Retinal pigment epithelial cell (primary cell): ENCODE data around the gene ASAP3.

Experiments used
- DNase-seq: peaks from one replicate; pipeline ENCODE4 v3.0.0-alpha.2; 2010; ENCODE audit warnings: low read depth
- H3K4me3 ChIP-seq: 2 replicates; pipeline ENCODE4 v1.5.1; 2011; ENCODE audit warnings: mild to moderate bottlenecking, low read length, control low read depth, moderate library complexity
- CTCF ChIP-seq: conservative IDR thresholded peaks from 2 replicates; pipeline ENCODE4 v1.5.1; 2011; ENCODE audit warnings: low read depth, low read length, control low read depth, inconsistent platforms

ASAP3 gene

GRCh38 chr1:23524716-23525401 is 40.9 kb upstream of the ASAP3 start:
- no peak for DNase-seq
- no peak overlapping the region for H3K4me3 ChIP-seq
- TF ChIP-seq CTCF: no peak

- TF ChIP-seq CTCF: no peak
- H3K4me3 ChIP-seq: no peak overlapping the region
Observed at GRCh38 chr1:23524163-23524562, 40.2 kb upstream of the ASAP3 start.

GRCh38 chr1:23522244-23522982 is 38.4 kb upstream of the ASAP3 start:
- DNase-seq: no peak
- no peak for TF ChIP-seq CTCF
- no peak overlapping the region for H3K4me3 ChIP-seq

More at GRCh38 chr1:23524163-23524562, 40.2 kb upstream of the ASAP3 start:
- DNase-seq: no peak

- no peak for DNase-seq
- TF ChIP-seq CTCF: no peak
- H3K4me3 ChIP-seq: no peak overlapping the region
Observed at GRCh38 chr1:23521588-23521987, 37.6 kb upstream of the ASAP3 start.

GRCh38 chr1:23517581-23517980 is 33.6 kb upstream of the ASAP3 start:
- no peak for DNase-seq
- H3K4me3 ChIP-seq: no peak overlapping the region
- no peak for TF ChIP-seq CTCF

GRCh38 chr1:23515905-23516304 is 31.9 kb upstream of the ASAP3 start:
- no peak for DNase-seq
- no peak overlapping the region for H3K4me3 ChIP-seq
- no peak for TF ChIP-seq CTCF
